Activated gamma-delta T cell treated with anti-CD3 and anti-CD28 coated beads, Interleukin-2, amount 50 U/mL, for 16 hours (primary cell): Measurements from ENCODE around the gene NEK4.

Experiments
- DNase-seq: peaks from one replicate; pipeline ENCODE4 v3.0.0-alpha.2; 2020; ENCODE audit warnings: low read depth

The NEK4 gene

GRCh38 chr3:52770496-52771333, at the start of gene NEK4:
Gene NEK4, minus strand, starts transcription at chr3:52770940. Its CDS starts 194 bp downstream, at chr3:52770746.
- peak; percentile 76 for DNase-seq

GRCh38 chr3:52819936-52820335, 49.2 kb upstream of the NEK4 start:
- no peak for DNase-seq

- no peak for DNase-seq
Measured at GRCh38 chr3:52817860-52818259, 47.1 kb upstream of the NEK4 start.

GRCh38 chr3:52817221-52817620, 46.5 kb upstream of the NEK4 start:
- DNase-seq = no peak

GRCh38 chr3:52816654-52817053, 45.9 kb upstream of the NEK4 start:
- DNase-seq = no peak

GRCh38 chr3:52816199-52816598, 45.5 kb upstream of the NEK4 start:
- DNase-seq = no peak

GRCh38 chr3:52813810-52814209, 43.1 kb upstream of the NEK4 start:
- DNase-seq = no peak

GRCh38 chr3:52811452-52812011, 40.8 kb upstream of the NEK4 start:
- DNase-seq = no peak

GRCh38 chr3:52810923-52811322, 40.2 kb upstream of the NEK4 start:
- no peak for DNase-seq

GRCh38 chr3:52809662-52810377, 39.1 kb upstream of the NEK4 start:
- DNase-seq = no peak

GRCh38 chr3:52809149-52809548, 38.4 kb upstream of the NEK4 start:
- DNase-seq = no peak

GRCh38 chr3:52805270-52806039, 34.7 kb upstream of the NEK4 start:
- DNase-seq = no peak

GRCh38 chr3:52801839-52802238, 31.1 kb upstream of the NEK4 start:
- no peak for DNase-seq

- DNase-seq = no peak
Measured at GRCh38 chr3:52800079-52800478, 29.3 kb upstream of the NEK4 start.

- DNase-seq = no peak
Measured at GRCh38 chr3:52798978-52799476, 28.3 kb upstream of the NEK4 start.

- no peak for DNase-seq
Measured at GRCh38 chr3:52798376-52798977, 27.7 kb upstream of the NEK4 start.

GRCh38 chr3:52796411-52796810, 25.7 kb upstream of the NEK4 start:
- no peak for DNase-seq

- no peak for DNase-seq
Measured at GRCh38 chr3:52795298-52795900, 24.7 kb upstream of the NEK4 start.

- DNase-seq = no peak
Measured at GRCh38 chr3:52794612-52795099, 23.9 kb upstream of the NEK4 start, which contains the start of gene ITIH3. Gene ITIH3, plus strand, starts transcription at chr3:52794796. Its CDS starts 8 bp downstream, at chr3:52794804.

- no peak for DNase-seq
Measured at GRCh38 chr3:52793702-52794611, 23.2 kb upstream of the NEK4 start.
